Suprapubic skin (tissue), 4 donors: ENCODE measurements around the gene CREB5.

Experiments used
- CTCF ChIP-seq, 2 donors: fragments of 200-600 bp in 1 of 2; fragments of 450-650 bp in 1 of 2; sonication (generic) in 1 of 2; IDR thresholded peaks; one replicate each; pipeline ENCODE4 v1.5.1; 2016 to 2019; ENCODE audit warnings: antibody characterized with exemption in 2 of 2, mild to moderate bottlenecking in 1 of 2, moderate library complexity in 1 of 2
- EP300 ChIP-seq: sonication (generic); formaldehyde crosslinking; IDR thresholded peaks from one replicate; pipeline ENCODE4 v1.6.1; 2017; ENCODE audit warnings: antibody characterized with exemption
- POLR2A ChIP-seq, 2 donors: fragments of 450-650 bp; IDR thresholded peaks; one replicate each; pipeline ENCODE4 v1.6.1; 2017; ENCODE audit warnings: antibody characterized with exemption in 2 of 2, mild to moderate bottlenecking in 2 of 2, moderate library complexity in 2 of 2
- POLR2AphosphoS5 ChIP-seq, 3 donors: sonication (generic); formaldehyde crosslinking; IDR thresholded peaks; one replicate each; pipeline ENCODE4 v1.6.1; 2017; ENCODE audit warnings: antibody characterized with exemption in 3 of 3

GRCh38 chr7:28729727-28730126, 317.4 kb downstream of the CREB5 start:
- TF ChIP-seq CTCF (IDR thresholded peaks at IDR 0.05), result no peak
- TF ChIP-seq POLR2A (IDR thresholded peaks at IDR 0.05), result no peak
- no peak for TF ChIP-seq POLR2AphosphoS5 (IDR thresholded peaks at IDR 0.05)
- TF ChIP-seq EP300, result no peak
